GM19467 (cell line): ENCODE results near the gene RAPGEF4.

ENCODE experiments used
- ATAC-seq: cut with Tn5 transposase; IDR thresholded peaks from one replicate; pipeline ENCODE4 v1.9.1; 2021; ENCODE audit warnings: mild to moderate bottlenecking, moderate library complexity; ENCODE audit not compliant: unreplicated experiment

RAPGEF4 gene

GRCh38 chr2:172821370-172822338, 86.0 kb downstream of the RAPGEF4 start:
- no peak for ATAC-seq

- ATAC-seq = no peak
Observed at GRCh38 chr2:172822585-172822984, 86.9 kb downstream of the RAPGEF4 start.

- ATAC-seq = no peak
Observed at GRCh38 chr2:172823261-172823850, 87.7 kb downstream of the RAPGEF4 start.

GRCh38 chr2:172826522-172826921, 90.9 kb downstream of the RAPGEF4 start:
- no peak for ATAC-seq

- no peak for ATAC-seq
Observed at GRCh38 chr2:172829229-172829628, 93.6 kb downstream of the RAPGEF4 start.

- no peak for ATAC-seq
Observed at GRCh38 chr2:172830482-172830881, 94.8 kb downstream of the RAPGEF4 start.

- no peak for ATAC-seq
Observed at GRCh38 chr2:172833898-172834297, 98.3 kb downstream of the RAPGEF4 start.

- ATAC-seq = no peak
Observed at GRCh38 chr2:172834881-172835280, 99.2 kb downstream of the RAPGEF4 start.

- no peak for ATAC-seq
Observed at GRCh38 chr2:172836347-172836821, 100.7 kb downstream of the RAPGEF4 start.

- ATAC-seq = no peak
Observed at GRCh38 chr2:172836827-172837226, 101.2 kb downstream of the RAPGEF4 start.

GRCh38 chr2:172839446-172839845, 103.8 kb downstream of the RAPGEF4 start:
- no peak for ATAC-seq

- no peak for ATAC-seq
Observed at GRCh38 chr2:172842511-172843265, 107.0 kb downstream of the RAPGEF4 start.

- ATAC-seq = no peak
Observed at GRCh38 chr2:172843266-172843582, 107.6 kb downstream of the RAPGEF4 start.

GRCh38 chr2:172843902-172844715, 108.5 kb downstream of the RAPGEF4 start:
- no peak for ATAC-seq

GRCh38 chr2:172845028-172845630, 109.5 kb downstream of the RAPGEF4 start:
- no peak for ATAC-seq

- ATAC-seq = no peak
Observed at GRCh38 chr2:172846551-172846950, 110.9 kb downstream of the RAPGEF4 start.

- no peak for ATAC-seq
Observed at GRCh38 chr2:172847188-172847587, 111.5 kb downstream of the RAPGEF4 start.

GRCh38 chr2:172848519-172848918, 112.9 kb downstream of the RAPGEF4 start:
- ATAC-seq = no peak

GRCh38 chr2:172849519-172850217, 114.0 kb downstream of the RAPGEF4 start:
- ATAC-seq = no peak

GRCh38 chr2:172855588-172855987, 119.9 kb downstream of the RAPGEF4 start:
- ATAC-seq = no peak
